ENCODE results near the gene MMP3.
A peak's percentile ranks its signal among the peaks of the same experiment; 100 is the strongest.

Gene MMP3

DNA sequence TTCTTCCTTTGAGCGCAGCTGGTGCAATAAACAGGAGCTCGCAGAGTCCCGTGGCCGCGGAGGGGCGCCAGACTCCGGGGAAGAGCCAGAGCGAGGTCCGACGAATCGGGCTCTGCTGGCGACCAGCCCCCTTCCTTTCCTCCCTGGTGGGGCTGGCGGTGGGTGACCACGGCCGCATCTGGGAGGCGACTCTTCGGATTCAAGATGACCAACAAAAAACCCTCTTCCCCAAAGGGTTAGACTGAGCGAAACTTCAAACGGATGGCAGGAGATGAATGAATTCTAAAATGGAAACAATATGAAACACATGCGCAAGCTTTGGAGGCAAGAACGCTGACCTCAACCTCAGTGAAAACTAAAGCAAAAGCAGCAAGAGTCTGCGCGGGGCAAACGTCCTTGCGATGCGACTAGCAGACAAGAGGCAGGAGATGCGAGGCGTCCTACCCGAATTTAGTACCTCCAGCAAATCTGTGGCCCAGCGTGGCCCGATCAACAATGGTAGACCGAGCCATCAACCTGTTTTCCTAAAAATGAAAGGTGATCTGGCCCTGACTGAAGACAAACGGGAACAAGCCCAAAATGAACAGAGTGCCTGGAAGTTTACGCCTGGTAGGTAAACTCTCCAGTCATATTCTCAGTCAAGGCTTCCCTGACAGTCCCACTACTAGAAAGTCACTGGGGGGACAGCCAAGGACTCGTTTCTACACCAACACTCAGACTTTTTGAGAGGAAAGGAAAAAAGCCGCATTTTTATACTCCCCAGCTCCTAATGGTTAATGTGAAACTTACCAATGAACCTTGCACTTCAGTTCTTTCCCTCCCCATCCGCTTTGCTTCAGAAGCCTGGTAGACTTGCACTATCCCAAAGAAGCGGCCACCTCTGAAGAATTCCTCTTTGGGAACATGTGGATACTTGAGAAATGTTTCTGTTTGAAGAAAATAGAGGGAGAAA, 11.6 kb downstream of the MMP3 start:
- no peak for DNase-seq

- DNase-seq: no peak
Observed at GRCh38 chr11:102831128-102831488, 12.3 kb downstream of the MMP3 start.

DNA sequence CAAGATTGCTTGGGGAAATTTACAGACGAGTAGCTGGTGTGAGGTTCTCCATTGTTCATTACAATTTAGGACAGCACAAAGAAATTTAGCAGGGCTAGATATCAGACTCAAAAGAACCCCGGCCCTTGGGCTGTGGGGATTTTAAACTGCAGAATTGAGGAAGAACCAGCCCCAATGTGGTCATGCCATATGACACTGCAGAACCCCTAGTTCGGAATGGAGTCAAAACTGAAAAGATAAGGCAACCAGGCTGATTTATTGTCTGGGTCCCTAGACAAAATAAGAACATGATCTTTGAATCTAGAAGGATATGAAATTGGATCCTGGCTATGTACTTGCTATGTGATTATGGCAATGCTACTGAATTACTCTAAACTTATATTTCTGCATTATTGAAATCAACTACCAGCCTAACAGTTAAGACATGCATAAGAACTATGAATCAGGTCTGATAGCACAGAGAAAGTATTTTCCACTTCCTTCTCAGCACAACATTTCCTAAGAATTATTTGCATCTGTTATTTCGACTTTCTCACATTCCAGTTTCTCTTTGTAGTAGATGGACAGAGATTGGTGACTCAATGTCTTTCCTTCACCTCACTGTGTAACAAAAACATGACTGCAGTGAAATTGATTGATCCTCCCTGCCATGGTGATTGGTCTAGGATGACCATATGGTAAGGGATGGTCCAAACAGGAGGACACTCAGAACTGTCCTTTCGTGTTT, 13.2 kb downstream of the MMP3 start:
- no peak for DNase-seq

GRCh38 chr11:102829316-102830000, 14.0 kb downstream of the MMP3 start:
- no peak for DNase-seq

DNA sequence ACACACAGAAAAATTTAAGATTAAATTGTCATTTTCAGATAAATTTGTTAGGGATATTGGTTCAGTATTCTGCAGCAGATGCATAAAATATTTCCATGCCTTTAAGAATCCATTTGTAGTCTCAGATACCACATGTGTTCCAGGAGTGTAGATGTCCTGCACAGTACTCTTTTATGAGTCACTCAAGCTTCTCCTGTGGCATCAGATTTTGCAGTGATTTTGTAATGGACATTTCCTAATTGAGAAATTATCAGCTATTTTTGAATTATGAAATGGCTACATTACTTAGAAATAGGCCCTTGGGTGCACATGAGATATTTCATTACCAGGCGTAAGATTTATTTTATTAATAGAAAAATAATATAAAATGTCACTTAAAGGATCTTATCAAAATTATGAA, 18.9 kb downstream of the MMP3 start:
- no peak for DNase-seq

DNA sequence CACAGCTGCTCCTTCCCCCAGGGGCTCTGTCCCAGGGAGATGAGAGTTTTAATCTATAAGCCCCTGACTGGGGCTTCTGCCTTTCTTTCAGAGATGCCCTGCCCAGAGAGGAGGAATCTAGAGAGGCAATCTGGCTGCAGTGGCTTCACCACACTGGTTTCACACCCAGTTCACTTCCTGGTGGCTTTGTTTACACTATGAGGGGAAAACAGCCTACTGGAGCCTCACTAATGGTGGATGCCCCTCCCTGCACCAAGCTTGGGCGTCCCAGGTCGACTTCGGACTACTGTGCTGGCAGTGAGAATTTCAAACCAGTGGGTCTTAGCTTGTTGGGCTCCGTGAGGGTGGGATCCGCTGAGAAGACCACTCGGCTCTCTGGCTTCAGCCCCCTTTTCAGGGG, 23.9 kb downstream of the MMP3 start:
- DNase-seq: no peak

DNA sequence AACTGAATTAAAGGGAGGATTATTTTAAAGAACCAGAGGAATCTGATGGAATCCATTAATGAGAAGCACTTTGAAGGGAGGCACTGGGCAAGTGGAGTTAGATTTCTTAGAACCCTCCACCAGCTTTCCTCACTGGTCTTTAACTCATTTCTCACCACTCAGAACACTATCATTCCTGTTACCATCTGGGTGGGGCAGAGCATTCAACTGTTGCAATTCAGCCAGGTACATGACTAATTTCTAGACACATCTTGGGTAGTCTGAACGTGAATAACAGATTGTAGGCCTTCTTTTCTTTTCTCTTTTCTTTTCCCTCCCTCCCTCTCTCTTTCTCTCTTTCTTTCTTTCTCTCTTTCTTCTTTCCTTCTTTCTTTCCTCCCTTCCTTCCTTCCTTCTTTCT, 29.9 kb downstream of the MMP3 start:
- no peak for DNase-seq

- DNase-seq: no peak
Observed at GRCh38 chr11:102812188-102812587, 31.2 kb downstream of the MMP3 start.

DNA sequence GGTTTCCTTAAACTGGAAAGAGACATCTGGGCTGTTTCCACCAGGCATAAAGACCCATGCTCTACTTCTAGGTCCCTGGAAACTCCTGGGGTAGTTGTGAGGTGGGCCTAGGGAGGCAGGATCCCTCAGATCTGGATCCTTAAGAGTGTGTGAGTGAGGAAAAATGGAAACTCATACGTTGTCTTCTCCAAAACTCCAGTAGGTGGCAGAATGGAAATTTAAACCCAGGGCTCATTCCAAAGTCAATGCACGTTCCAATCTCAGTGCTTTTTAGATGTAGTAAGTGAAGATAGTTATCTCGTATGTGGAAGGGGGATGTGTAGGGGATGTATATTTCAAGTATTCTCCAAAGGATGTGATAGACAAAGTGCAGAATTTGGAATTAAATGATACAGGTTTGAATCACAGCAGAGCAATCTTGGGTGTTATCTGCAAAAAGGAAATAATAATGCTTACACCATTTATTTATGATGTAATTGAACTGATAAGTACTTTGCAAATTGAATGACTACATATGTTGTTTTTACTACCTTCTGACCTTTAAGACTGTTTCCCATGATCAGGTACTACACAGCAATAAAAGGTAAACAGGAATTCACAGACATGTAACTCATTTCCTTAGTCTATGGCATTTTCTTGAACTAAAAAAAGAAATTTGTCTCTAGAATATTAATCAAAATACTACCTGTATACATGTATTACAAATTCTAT, 32.3 kb downstream of the MMP3 start:
- DNase-seq: peak; percentile 24 to 72

DNA sequence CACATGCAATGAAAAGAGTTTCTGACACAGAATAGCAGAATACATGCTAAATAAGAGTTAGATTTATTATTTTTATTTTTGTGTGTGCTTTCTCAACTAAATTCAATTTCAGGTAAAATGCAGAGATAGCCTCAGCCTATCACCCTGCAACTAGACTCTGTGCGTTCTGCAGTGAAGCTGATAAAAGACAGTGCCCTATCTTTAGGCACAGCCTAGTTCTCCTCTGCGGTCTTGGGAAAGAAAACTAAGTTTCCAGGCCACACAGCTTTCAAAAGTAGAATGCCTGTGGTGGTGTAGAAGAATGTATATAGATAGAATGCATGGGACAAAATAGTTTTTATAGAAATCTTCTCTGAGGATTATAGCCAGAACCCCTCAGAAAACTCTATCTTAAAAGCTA, 33.4 kb downstream of the MMP3 start:
- DNase-seq: no peak

GRCh38 chr11:102807921-102808320, 35.5 kb downstream of the MMP3 start:
- DNase-seq: no peak

GRCh38 chr11:102806296-102806695, 37.1 kb downstream of the MMP3 start:
- no peak for DNase-seq

- DNase-seq: no peak
Observed at GRCh38 chr11:102802341-102802740, 41.1 kb downstream of the MMP3 start.

DNA sequence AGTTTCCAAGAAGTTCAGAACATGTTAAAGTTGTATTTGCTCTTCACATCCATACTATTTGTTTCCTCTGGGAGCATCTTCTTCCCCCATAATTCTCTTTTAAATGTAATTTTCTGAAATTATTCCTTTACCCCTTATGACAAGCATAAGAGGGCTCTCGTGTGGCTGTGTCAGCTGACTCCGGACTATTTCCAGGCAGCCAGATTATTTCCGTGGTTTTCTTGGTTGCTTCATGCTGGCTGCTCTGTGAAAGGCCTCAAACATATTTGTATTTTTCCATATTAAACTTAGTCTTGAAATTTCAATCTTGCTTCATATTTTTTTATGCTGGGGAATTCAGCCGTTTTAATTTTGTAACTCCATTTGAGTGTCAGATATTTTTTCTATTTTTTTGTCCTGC, 42.6 kb downstream of the MMP3 start:
- no peak for DNase-seq

DNA sequence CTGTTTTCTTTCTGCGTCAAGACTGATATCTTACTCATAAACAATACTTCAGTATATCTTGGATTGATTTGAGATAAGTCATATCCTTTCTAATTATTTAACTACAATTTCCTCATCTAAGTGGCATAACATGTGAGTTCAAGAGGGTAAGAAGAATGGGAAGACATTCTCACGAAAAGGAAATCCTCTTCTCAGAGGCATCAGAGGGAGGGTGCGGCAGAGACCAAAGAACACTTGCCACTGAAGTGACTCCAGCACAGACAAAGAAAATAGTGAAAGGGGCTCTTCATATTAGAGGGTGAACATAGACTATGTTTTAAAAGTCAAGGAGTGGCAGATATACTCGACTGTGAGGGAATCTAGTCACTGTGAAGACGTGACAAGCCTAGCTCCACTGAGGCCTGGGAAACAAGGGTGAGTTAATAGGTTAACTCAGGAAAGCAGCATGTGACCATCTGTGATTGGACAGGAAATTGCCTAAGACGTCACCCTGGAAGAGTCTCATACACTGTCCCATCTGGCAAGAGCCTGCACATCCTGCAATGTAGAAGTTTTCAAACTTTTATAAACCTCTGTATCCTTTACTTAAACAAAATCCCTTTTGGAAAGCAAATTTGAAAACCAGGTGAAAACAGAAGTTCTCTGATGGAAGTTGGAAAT, 43.6 kb downstream of the MMP3 start:
- DNase-seq: no peak

- peak in 1 of 2 experiments; percentile 26 for DNase-seq
Observed at GRCh38 chr11:102798012-102798746, 45.2 kb downstream of the MMP3 start, which contains the start of gene MMP1. Gene MMP1 (minus strand): TSS chr11:102798160. CDS start chr11:102798092, 68 bp downstream.

DNA sequence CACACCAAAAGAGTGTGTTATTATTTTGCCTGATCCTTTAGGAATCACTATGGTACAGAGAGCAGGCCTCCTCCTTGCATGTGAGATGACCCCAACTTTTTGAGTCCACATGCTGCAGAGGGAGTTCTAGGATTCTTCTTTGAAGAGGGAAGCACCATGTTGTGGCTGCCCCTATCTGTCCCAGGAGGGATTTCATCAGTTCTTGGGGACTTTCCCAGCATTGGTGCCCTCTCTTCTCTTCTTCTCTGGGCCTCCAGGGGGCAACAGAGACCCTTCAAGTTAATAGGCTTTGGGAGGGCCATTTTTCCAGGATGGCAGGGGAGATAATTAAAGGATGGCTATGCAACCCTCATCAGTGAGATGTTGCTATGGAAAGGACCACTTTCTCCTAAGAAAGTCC, 49.0 kb downstream of the MMP3 start:
- peak; percentile 74 to 80 for DNase-seq

GRCh38 chr11:102793677-102794290, 49.6 kb downstream of the MMP3 start:
- no peak for DNase-seq

GRCh38 chr11:102792604-102793003, 50.8 kb downstream of the MMP3 start:
- DNase-seq: no peak

DNA sequence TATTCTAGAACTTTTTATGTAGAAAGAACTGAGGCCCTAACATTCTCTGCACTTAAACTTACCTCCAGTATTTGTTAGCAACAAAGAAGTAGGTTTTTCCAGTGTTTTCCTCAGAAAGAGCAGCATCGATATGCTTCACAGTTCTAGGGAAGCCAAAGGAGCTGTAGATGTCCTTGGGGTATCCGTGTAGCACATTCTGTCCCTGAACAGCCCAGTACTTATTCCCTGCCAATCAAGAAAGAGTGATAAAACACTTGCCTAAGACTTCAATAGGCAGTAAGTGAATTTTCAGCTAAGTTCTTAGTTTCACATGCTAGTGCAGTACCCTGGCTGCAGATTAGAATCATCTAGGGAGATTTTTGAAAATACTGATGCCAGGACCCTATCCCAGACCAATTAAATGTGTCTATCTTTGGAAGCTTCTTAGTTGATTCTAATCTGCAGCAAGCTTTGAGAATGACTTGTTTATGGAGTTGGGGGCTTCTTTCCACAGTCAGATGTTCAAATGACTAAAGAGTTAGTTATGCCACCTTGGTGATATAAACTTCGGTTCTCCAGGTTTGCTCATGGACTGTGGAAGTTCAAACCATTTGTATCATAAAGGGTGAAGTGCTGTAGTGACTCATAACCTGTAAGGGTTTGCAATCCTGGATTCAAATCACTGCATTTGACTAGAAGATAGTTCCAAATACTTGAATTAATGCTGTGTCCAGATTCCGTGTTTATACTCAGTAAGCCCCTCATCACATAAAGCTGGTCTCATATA, 52.0 kb downstream of the MMP3 start:
- DNase-seq: no peak

Measured in SW 1271 (cell line).